ENCODE data around the gene CASP7. TPM values are rescaled to one million over a fixed set of nuclear protein-coding genes. Genes with fewer than 3 reads are reported as not detected.

Gene CASP7
- total RNA-seq, 1 experiment from 2014 or later = 4.7 TPM

DNA sequence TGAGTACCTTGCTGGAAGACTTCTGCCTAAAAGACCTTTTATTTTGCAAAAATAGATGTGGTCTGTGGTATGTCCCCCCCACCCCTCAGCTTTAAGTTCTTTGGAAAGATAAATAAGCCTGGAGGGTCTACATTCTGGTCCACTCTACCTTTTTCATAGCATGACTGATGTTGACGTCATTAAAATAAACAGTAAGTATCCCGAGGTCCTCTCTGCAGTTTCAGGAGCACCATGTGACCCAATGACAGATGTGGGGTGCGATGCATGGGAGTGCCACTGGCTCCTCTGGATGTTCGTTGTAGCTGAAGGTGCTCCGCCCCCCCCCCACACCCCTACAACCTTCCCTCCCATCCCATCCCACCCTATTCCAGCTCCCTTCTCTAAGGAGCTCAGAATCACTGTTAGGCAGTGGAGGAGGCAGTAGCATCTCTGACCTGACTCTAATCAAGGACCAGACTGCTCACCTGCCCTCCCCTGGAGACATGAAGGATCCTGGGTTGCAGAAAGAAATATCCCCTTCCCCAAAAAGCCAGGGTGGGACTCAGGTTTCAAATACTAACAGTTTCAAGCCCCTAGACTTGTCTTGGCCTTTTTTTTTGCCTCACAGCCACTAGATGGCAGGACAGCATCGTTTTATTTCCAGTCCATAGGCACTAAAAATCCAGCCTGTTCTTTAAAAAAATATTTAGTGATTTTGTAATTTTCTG is 25.1 kb downstream of the CASP7 start:
- H3K79me1 ChIP-seq (ENCODE audit: insufficient read depth, low read depth, low read length, poor library complexity, severe bottlenecking) = no peaks in the 10 kb centered on the region
- DNase-seq = no peak
- no peaks in the 10 kb centered on the region for H3K9me3 ChIP-seq (ENCODE audit: control insufficient read depth, low read depth, low read length)
- Mint-ChIP-seq H3K9me3 (no peaks in the 10 kb centered on the region), H3K4me1 (peaks cover 27 to 34% of the 10 kb centered on the region in 2 experiments), H3K4me3 (no peak overlapping the region), H3K27ac (no peak overlapping the region), H3K36me3 (ENCODE audit: insufficient read depth in 1 of 3, low read depth in 3 of 3) (peaks cover 0 to 6% (median 4%) of the 10 kb centered on the region in 3 experiments; a peak in 2 of 7 replicates), H3K27me3 (ENCODE audit: low read depth) (no peaks in the 10 kb centered on the region; the same call in 1 of the 2 replicates)
- H3K4ac ChIP-seq (ENCODE audit: low read depth, low read length) = no peak overlapping the region
- no CpG with 5 or more reads among the region's 6 CpGs for WGBS (ENCODE audit: extremely low coverage, insufficient read length, low lambda C conversion rate)
- no peak overlapping the region for H3K18ac ChIP-seq (ENCODE audit: insufficient read length, low read depth, low read length)
- no peak overlapping the region for H2BK120ac ChIP-seq (ENCODE audit: low read depth, low read length, poor library complexity, severe bottlenecking)
- H2BK12ac ChIP-seq (ENCODE audit: insufficient read length, low read depth, low read length) = no peak overlapping the region
- H2BK5ac ChIP-seq (ENCODE audit: insufficient read length, low read length) = no peak overlapping the region
- H3K4me1 ChIP-seq (ENCODE audit: insufficient read depth, low read length) = peaks cover 10% of the 10 kb centered on the region; the same call in 1 of the 2 replicates
- H3K14ac ChIP-seq (ENCODE audit: insufficient read depth, low read length) = no peak overlapping the region
- no peak overlapping the region for H2BK15ac ChIP-seq (ENCODE audit: low read depth, low read length)
- no peak overlapping the region for H2AFZ ChIP-seq (ENCODE audit: low read length)
- TF ChIP-seq, protein P1, sequence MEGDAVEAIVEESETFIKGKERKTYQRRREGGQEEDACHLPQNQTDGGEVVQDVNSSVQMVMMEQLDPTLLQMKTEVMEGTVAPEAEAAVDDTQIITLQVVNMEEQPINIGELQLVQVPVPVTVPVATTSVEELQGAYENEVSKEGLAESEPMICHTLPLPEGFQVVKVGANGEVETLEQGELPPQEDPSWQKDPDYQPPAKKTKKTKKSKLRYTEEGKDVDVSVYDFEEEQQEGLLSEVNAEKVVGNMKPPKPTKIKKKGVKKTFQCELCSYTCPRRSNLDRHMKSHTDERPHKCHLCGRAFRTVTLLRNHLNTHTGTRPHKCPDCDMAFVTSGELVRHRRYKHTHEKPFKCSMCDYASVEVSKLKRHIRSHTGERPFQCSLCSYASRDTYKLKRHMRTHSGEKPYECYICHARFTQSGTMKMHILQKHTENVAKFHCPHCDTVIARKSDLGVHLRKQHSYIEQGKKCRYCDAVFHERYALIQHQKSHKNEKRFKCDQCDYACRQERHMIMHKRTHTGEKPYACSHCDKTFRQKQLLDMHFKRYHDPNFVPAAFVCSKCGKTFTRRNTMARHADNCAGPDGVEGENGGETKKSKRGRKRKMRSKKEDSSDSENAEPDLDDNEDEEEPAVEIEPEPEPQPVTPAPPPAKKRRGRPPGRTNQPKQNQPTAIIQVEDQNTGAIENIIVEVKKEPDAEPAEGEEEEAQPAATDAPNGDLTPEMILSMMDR (conservative IDR thresholded peaks at IDR 0.05) = peak; percentile 84
- no peak overlapping the region for H4K91ac ChIP-seq (ENCODE audit: insufficient read length, low read depth, low read length)
- no peak overlapping the region for H4K8ac ChIP-seq (replicated peaks; ENCODE audit: insufficient read length, low read depth, low read length)
- H3K27me3 ChIP-seq (ENCODE audit: insufficient read depth, low read length) = no peaks in the 10 kb centered on the region
- H3K79me2 ChIP-seq (ENCODE audit: insufficient read depth, low read length) = no peaks in the 10 kb centered on the region
- no peaks in the 10 kb centered on the region for H4K20me1 ChIP-seq (ENCODE audit: control insufficient read depth, insufficient read depth, insufficient read length)
- H2AK5ac ChIP-seq (ENCODE audit: insufficient read length, low read length) = no peak overlapping the region
- no peak overlapping the region for H3K4me2 ChIP-seq (ENCODE audit: insufficient read depth, insufficient read length, low read length)
- H2BK20ac ChIP-seq (ENCODE audit: low read depth, low read length, poor library complexity, severe bottlenecking) = no peak overlapping the region
- no peak overlapping the region for H3K9ac ChIP-seq (ENCODE audit: extremely low read depth, insufficient read length, low read length)
- H3T11ph ChIP-seq (ENCODE audit: low read length) = no peak overlapping the region
- no peak overlapping the region for H3K27ac ChIP-seq (ENCODE audit: insufficient read length, low read depth, low read length)
- no peaks in the 10 kb centered on the region for H3K23me2 ChIP-seq (ENCODE audit: insufficient read length, low read depth, low read length, poor library complexity, severe bottlenecking)
- no peak overlapping the region for H3K56ac ChIP-seq (ENCODE audit: insufficient read length, low read depth, low read length)
- no peak overlapping the region for H3K23ac ChIP-seq (ENCODE audit: insufficient read length, low read depth, low read length)
- H4K5ac ChIP-seq (ENCODE audit: insufficient read length, low read depth, low read length) = no peak overlapping the region

All from H9 (cell line).